ENCODE measurements around the gene IL7R. TPM values are rescaled to one million over a fixed set of nuclear protein-coding genes. Genes with fewer than 3 reads are reported as not detected.
A peak's percentile ranks its signal among the peaks of the same experiment; 100 is the strongest.

IL7R gene
- total RNA-seq, 4 donors from 2014 or later, result 2.8 to 6.3 (median 5.7) TPM

GRCh38 chr5:35924950-35925722 is 68.4 kb downstream of the IL7R start:
- H3K4me3 ChIP-seq, result no peak overlapping the region
- TF ChIP-seq CTCF (IDR thresholded peaks at IDR 0.05), result peak; percentile 42 to 66 (median 60)
- no peak for TF ChIP-seq POLR2A (IDR thresholded peaks at IDR 0.05)
- no peaks in the 10 kb centered on the region for H3K9me3 ChIP-seq
- peaks cover 0 to 4% of the 10 kb centered on the region in 2 donors for H3K27me3 ChIP-seq
- 15 to 16% methylated on average over 21 of the region's 21 CpGs for WGBS, 2 donors
- peak; percentile 16 to 22 for DNase-seq (ENCODE audit: low spot score in 2 of 2)
- no peaks in the 10 kb centered on the region for H3K36me3 ChIP-seq
- no peak overlapping the region for H3K27ac ChIP-seq
- peaks cover 0 to 19% (median 0%) of the 10 kb centered on the region in 4 donors for H3K4me1 ChIP-seq

DNA sequence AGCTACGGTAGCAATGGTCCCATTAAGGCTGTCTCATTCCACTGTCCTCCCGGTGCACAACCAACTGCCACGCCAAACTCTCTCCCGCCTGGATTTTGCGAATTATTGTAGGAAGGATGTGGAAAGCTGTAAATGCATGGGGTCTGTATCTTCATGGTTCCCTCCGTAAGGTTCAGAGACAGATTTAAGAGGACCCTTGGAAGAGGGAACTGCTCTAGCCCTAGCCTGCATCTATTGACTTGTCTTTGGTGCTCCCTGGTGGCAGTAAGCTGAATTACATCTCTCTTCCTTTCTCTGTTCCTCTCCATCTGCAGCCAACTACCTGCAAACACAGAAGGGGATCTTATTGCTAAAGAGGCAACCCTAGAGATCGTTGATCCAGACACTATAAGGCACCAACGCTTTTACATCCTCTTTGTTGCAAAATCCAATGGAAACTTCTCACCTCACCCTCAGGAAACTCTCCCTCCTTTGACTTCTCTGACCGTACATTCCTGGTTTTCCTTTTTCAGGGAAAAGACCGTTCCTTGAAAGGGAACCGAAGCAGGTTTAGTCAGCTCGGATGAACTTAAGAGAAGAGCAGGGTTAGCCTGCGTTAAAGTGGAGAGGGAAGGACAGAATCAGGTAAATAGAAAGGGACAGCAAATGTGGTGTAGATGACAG is 69.8 kb downstream of the IL7R start:
- TF ChIP-seq CTCF (IDR thresholded peaks at IDR 0.05), result peak; percentile 67 to 87 (median 79)
- no peak for TF ChIP-seq EP300 (IDR thresholded peaks at IDR 0.05)
- TF ChIP-seq POLR2A (IDR thresholded peaks at IDR 0.05), result no peak
- Histone ChIP-seq H3K27ac (no peak overlapping the region), H3K27me3 (peaks cover 0 to 4% of the 10 kb centered on the region in 2 donors), H3K9me3 (no peaks in the 10 kb centered on the region), H3K36me3 (no peaks in the 10 kb centered on the region), H3K4me1 (peaks cover 0 to 19% (median 0%) of the 10 kb centered on the region in 4 donors), H3K4me3 (no peak overlapping the region)
- WGBS, 2 donors, result 37 to 39% methylated on average over 13 of the region's 13 CpGs
- DNase-seq (ENCODE audit: low spot score in 2 of 2), result peak in 1 of 2 donors; percentile 81

Small RNAs within 50 kb of the gene (small RNA-seq; reads per million reads assigned to genes)
- not detected for gene AC112204.1

Other genes with a start within 250 kb of the IL7R start
- 10 to 100 TPM in 2 of 4 donors, 1 to 10 TPM in 2; 5.1 to 33.5 (median 17.5) TPM for gene SPEF2, start 239.0 kb upstream of the IL7R start, total RNA-seq
- not detected for gene CAPSL, start 81.7 kb downstream of the IL7R start, total RNA-seq
- not detected for gene UGT3A1, start 134.5 kb downstream of the IL7R start, total RNA-seq
- not detected for gene UGT3A2, start 210.0 kb downstream of the IL7R start, total RNA-seq